HCT116 (cell line): ENCODE results near the gene PSMC2. TPM values are rescaled to one million over a fixed set of nuclear protein-coding genes. Genes with fewer than 3 reads are reported as not detected.

Experiments used
- ATAC-seq: fragments of 200-7000 bp; cut with Tn5 transposase; 2 replicates; pipeline ENCODE4 v1.9.1; 2020; ENCODE audit warnings: mild to moderate bottlenecking, moderate library complexity
- BruUV-seq: library from RNA; stranded (reverse); fragments of 400-500 nt; replicated peaks from 2 replicates; lab custom pipeline; 2021; lab: Mats Ljungman, UMichigan
- CTCF ChIA-PET: fragments of 300-600 bp; sonication (Branson Sonifier 250); formaldehyde crosslinking; loops from one replicate; lab custom pipeline; 2021; ENCODE audit warnings: antibody characterized with exemption; lab: Charles Lee
- POLR2A ChIA-PET: fragments of 300-600, 350-600 bp; sonication (Branson Sonifier 250); formaldehyde crosslinking; loops from one replicate; lab custom pipeline; 2021; ENCODE audit warnings: antibody characterized with exemption; lab: Charles Lee
- RAD21 ChIA-PET, 2 experiments: fragments of 300-600 bp; sonication (Branson Sonifier 250); formaldehyde crosslinking; loops; one replicate each; lab custom pipeline; 2023; ENCODE audit warnings: low total read pairs in 2 of 2; ENCODE audit not compliant: uncharacterized antibody in 2 of 2, unreplicated experiment in 2 of 2, low non-redundant PET in 1 of 2; lab: Charles Lee
- DNase-seq: peaks from one replicate; pipeline ENCODE4 v3.0.0-alpha.2; 2010; ENCODE audit warnings: low read depth, low spot score
- H2AFZ ChIP-seq: fragments of 200-600 bp; shearing (Covaris generic), sonication (generic); 2 replicates; pipeline ENCODE4 v1.6.1; 2017; ENCODE audit warnings: low read depth, mixed run types, mixed read lengths, antibody characterized with exemption, low read length; ENCODE audit not compliant: poor library complexity, severe bottlenecking
- H3K27ac ChIP-seq: 2 replicates; pipeline ENCODE4 v1.5.1; 2012; ENCODE audit warnings: low read depth, low read length
- H3K27me3 ChIP-seq: fragments of 200-600 bp; sonication (generic); 2 replicates; pipeline ENCODE4 v1.6.1; 2016; ENCODE audit warnings: mixed run types, low read length, mixed read lengths; ENCODE audit not compliant: insufficient read depth
- H3K36me3 ChIP-seq, 2 experiments: fragments of 200-500 bp in 1 of 2; fragments of 200-600 bp in 1 of 2; sonication (Bioruptor generic) in 1 of 2; sonication (generic) in 1 of 2; 2 replicates each; pipeline versions ENCODE4 v1.5.1 to v1.6.1; 2014 to 2016; ENCODE audit warnings: low read length in 2 of 2, inconsistent platforms in 1 of 2, mixed read lengths in 1 of 2, mixed run types in 1 of 2; ENCODE audit not compliant: insufficient read depth in 2 of 2, control insufficient read depth in 1 of 2
- H3K4me1 ChIP-seq, 2 experiments: fragments of 200-600 bp in 1 of 2; sonication (generic) in 1 of 2; 2 replicates each; pipeline versions ENCODE4 v1.5.1 to v1.6.1; 2012 to 2017; ENCODE audit warnings: low read length in 2 of 2, inconsistent platforms in 1 of 2, mild to moderate bottlenecking in 1 of 2, mixed read lengths in 1 of 2, mixed run types in 1 of 2, moderate library complexity in 1 of 2; ENCODE audit not compliant: insufficient read depth in 2 of 2, control insufficient read depth in 1 of 2
- H3K4me2 ChIP-seq: fragments of 200-600 bp; sonication (generic); 2 replicates; pipeline ENCODE4 v1.6.1; 2017; ENCODE audit warnings: mixed run types, low read length, mixed read lengths
- H3K4me3 ChIP-seq, 2 experiments: fragments of 200-600 bp in 1 of 2; sonication (generic) in 1 of 2; replicated peaks in 1 of 2; 2 replicates each; pipeline ENCODE4 v1.5.1; 2011 to 2016; ENCODE audit warnings: low read length in 2 of 2, control low read depth in 1 of 2, low read depth in 1 of 2, mild to moderate bottlenecking in 1 of 2, mixed read lengths in 1 of 2, mixed run types in 1 of 2
- H3K79me2 ChIP-seq: fragments of 200-600 bp; sonication (generic); 2 replicates; pipeline ENCODE4 v1.6.1; 2017; ENCODE audit warnings: mild to moderate bottlenecking, mixed run types, low read length, moderate library complexity, mixed read lengths; ENCODE audit not compliant: insufficient read depth
- H3K9ac ChIP-seq: fragments of 200-600 bp; sonication (generic); 2 replicates; pipeline ENCODE4 v1.6.1; 2016; ENCODE audit warnings: low read length, mixed read lengths
- H3K9me2 ChIP-seq: fragments of 200-600 bp; sonication (generic), shearing (Covaris generic); 2 replicates; pipeline ENCODE4 v1.6.1; 2017; ENCODE audit warnings: mixed run types, mild to moderate bottlenecking, moderate library complexity; ENCODE audit not compliant: insufficient read depth
- H3K9me3 ChIP-seq, 2 experiments: fragments of 200-500 bp in 1 of 2; fragments of 200-600 bp in 1 of 2; sonication (Bioruptor generic) in 1 of 2; sonication (generic) in 1 of 2; 2 replicates each; pipeline ENCODE4 v1.6.1; 2014 to 2017; ENCODE audit warnings: low read length in 2 of 2, mixed read lengths in 2 of 2, inconsistent platforms in 1 of 2, low read depth in 1 of 2, mild to moderate bottlenecking in 1 of 2, mixed run types in 1 of 2, moderate library complexity in 1 of 2; ENCODE audit not compliant: control insufficient read depth in 1 of 2, insufficient read depth in 1 of 2
- H4K20me1 ChIP-seq: fragments of 200-600 bp; sonication (generic), shearing (Covaris generic); 2 replicates; pipeline ENCODE4 v1.6.1; 2017; ENCODE audit warnings: mixed run types, mild to moderate bottlenecking, moderate library complexity; ENCODE audit not compliant: insufficient read depth
- CBX3 ChIP-seq: IDR thresholded peaks from 2 replicates; pipeline ENCODE4 v1.6.1; 2012; ENCODE audit warnings: low read depth
- CEBPB ChIP-seq: IDR thresholded peaks from 2 replicates; pipeline ENCODE4 v1.6.1; 2012; ENCODE audit warnings: low read depth
- EGR1 ChIP-seq: IDR thresholded peaks from 2 replicates; pipeline ENCODE4 v1.6.1; 2012; ENCODE audit warnings: low read depth
- EZH2 ChIP-seq: fragments of 200-600 bp; sonication (generic); IDR thresholded peaks from 2 replicates; pipeline ENCODE4 v1.6.1; 2017; ENCODE audit warnings: antibody characterized with exemption, mixed run types
- RAD21 ChIP-seq: IDR thresholded peaks from 2 replicates; pipeline ENCODE4 v1.6.1; 2012; ENCODE audit warnings: low read depth, mild to moderate bottlenecking
- TCF7L2 ChIP-seq: IDR thresholded peaks from 2 replicates; pipeline ENCODE4 v1.7.0; 2011; ENCODE audit warnings: borderline replicate concordance, inconsistent platforms; ENCODE audit not compliant: insufficient read depth, insufficient read length; ENCODE audit errors: extremely low read depth
- YY1 ChIP-seq: IDR thresholded peaks from 2 replicates; pipeline ENCODE4 v1.6.1; 2011; ENCODE audit warnings: low read length, low read depth, moderate library complexity, mild to moderate bottlenecking; ENCODE audit not compliant: insufficient replicate concordance; ENCODE audit errors: extremely low read depth
- ZFX ChIP-seq: fragments of 450-650 bp; IDR thresholded peaks from 2 replicates; pipeline ENCODE4 v1.6.1; 2017
- ZNF274 ChIP-seq: fragments of 200-500 bp; sonication (Bioruptor generic); IDR thresholded peaks from 2 replicates; pipeline ENCODE4 v1.6.1; 2014; ENCODE audit warnings: mild to moderate bottlenecking, low read depth, low read length, inconsistent platforms
- intact Hi-C: fragments of 100-400 bp; cut with micrococcal nuclease; formaldehyde crosslinking; loops from 2 replicates; pipeline ENCODE4 v1.10.0; 2022
- total RNA-seq: library from RNA; stranded (reverse); gene quantifications from one replicate; pipeline ENCODE4 v1.2.1, GENCODE V29; 2021; ENCODE audit not compliant: unreplicated experiment
- TF ChIP-seq, protein P1 (sequence below), 3 experiments: fragments of 200-600 bp in 1 of 3; sonication (generic) in 1 of 3; IDR thresholded peaks in 2 of 3; conservative IDR thresholded peaks in 1 of 3; 2 replicates each; pipeline ENCODE4 v1.5.1; 2012 to 2017; ENCODE audit warnings: low read depth in 2 of 3, low read length in 2 of 3, antibody characterized with exemption in 1 of 3, borderline replicate concordance in 1 of 3, control low read depth in 1 of 3, mild to moderate bottlenecking in 1 of 3, mixed read lengths in 1 of 3, mixed run types in 1 of 3, moderate library complexity in 1 of 3; ENCODE audit not compliant: insufficient read depth in 1 of 3
- TF ChIP-seq, protein P2 (sequence below): IDR thresholded peaks from 2 replicates; pipeline ENCODE4 v1.6.1; 2012

The PSMC2 gene
- total RNA-seq, 1 experiment from 2014 or later, result 121 TPM

DNA sequence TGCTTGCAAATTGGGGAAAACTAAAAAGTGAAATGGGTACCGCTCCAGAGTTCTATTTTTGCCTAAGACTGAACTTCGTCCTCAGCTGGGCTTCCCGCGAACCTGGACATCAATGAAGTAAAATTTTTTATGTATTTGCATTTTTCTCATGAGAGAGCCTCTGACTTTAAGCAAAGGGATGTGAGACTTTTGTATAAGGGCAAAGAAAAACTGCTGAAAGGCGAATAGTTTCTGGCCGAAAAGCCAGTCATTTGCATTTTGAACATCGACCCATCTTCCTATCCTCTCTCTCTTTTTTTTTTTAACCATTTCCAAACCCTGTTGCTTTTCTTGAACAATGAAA lies 49.6 kb upstream of the PSMC2 start:
- Histone ChIP-seq H3K4me1 (peaks cover 6 to 14% of the 10 kb centered on the region in 2 experiments; a peak in 3 of 4 replicates), H3K4me2 (peak overlapping the region; percentile 89), H3K9me2 (no peaks in the 10 kb centered on the region), H3K9ac (peak overlapping the region; percentile 81), H3K27me3 (no peaks in the 10 kb centered on the region), H3K9me3 (no peaks in the 10 kb centered on the region), H4K20me1 (no peaks in the 10 kb centered on the region), H3K79me2 (peaks cover 51% of the 10 kb centered on the region), H2AFZ (no peak overlapping the region), H3K36me3 (peaks cover 7 to 26% of the 10 kb centered on the region in 2 experiments; a peak in 3 of 4 replicates), H3K4me3 (peak overlapping the region; percentile 71 to 85), H3K27ac (peak overlapping the region; percentile 58)
- ChIA-PET POLR2A (no interaction called here), RAD21 (no interaction called here), CTCF (interaction anchor here (1.3 kb wide), 1 partner anchor 108 kb away, joined by 4 read pairs; no protein-coding TSS in a partner anchor)
- intact Hi-C loops, result loop anchor here (1.0 to 10.0 kb wide), 2 partner anchors 109 to 867 kb away; no protein-coding TSS in a partner anchor
- no TSS peak for BruUV-seq
- TF ChIP-seq ZNF274 (no peak), RAD21 (no peak), CEBPB (no peak), YY1 (no peak), ZFX (no peak), CBX3 (no peak), EZH2 (no peak), EGR1 (no peak), TCF7L2 (no peak)
- TF ChIP-seq, protein P1, sequence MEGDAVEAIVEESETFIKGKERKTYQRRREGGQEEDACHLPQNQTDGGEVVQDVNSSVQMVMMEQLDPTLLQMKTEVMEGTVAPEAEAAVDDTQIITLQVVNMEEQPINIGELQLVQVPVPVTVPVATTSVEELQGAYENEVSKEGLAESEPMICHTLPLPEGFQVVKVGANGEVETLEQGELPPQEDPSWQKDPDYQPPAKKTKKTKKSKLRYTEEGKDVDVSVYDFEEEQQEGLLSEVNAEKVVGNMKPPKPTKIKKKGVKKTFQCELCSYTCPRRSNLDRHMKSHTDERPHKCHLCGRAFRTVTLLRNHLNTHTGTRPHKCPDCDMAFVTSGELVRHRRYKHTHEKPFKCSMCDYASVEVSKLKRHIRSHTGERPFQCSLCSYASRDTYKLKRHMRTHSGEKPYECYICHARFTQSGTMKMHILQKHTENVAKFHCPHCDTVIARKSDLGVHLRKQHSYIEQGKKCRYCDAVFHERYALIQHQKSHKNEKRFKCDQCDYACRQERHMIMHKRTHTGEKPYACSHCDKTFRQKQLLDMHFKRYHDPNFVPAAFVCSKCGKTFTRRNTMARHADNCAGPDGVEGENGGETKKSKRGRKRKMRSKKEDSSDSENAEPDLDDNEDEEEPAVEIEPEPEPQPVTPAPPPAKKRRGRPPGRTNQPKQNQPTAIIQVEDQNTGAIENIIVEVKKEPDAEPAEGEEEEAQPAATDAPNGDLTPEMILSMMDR (IDR thresholded peaks at IDR 0.05 in 2 of 3, conservative IDR thresholded peaks at IDR 0.05 in 1 of 3; ENCODE audit: borderline replicate concordance in 1 of 3, insufficient read depth in 1 of 3, low read depth in 2 of 3, low read length in 2 of 3), result no peak
- TF ChIP-seq, protein P2, sequence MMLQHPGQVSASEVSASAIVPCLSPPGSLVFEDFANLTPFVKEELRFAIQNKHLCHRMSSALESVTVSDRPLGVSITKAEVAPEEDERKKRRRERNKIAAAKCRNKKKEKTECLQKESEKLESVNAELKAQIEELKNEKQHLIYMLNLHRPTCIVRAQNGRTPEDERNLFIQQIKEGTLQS, result no peak
- ATAC-seq (no peak), DNase-seq (no peak)
